Body of pancreas (tissue), 4 donors: ENCODE data around the gene TMEM158.

Experiments
- CTCF ChIP-seq, 7 experiments: fragments of 450-650 bp in 4 of 7; fragments of 200-600 bp in 3 of 7; sonication (generic) in 3 of 7; IDR thresholded peaks; one replicate each; pipeline ENCODE4 v1.5.1; 2016 to 2019; ENCODE audit warnings: antibody characterized with exemption in 7 of 7
- POLR2A ChIP-seq, 3 donors: fragments of 450-650 bp; IDR thresholded peaks; one replicate each; pipeline ENCODE4 v1.6.1; 2016; ENCODE audit warnings: antibody characterized with exemption in 3 of 3, mild to moderate bottlenecking in 2 of 3

GRCh38 chr3:45241206-45241605 is 15.1 kb upstream of the TMEM158 start:
- TF ChIP-seq CTCF (IDR thresholded peaks at IDR 0.05) = no peak
- TF ChIP-seq POLR2A (IDR thresholded peaks at IDR 0.05) = no peak
